Lower leg skin (tissue), 4 donors: ENCODE results near the gene DDX5. TPM values are rescaled to one million over a fixed set of nuclear protein-coding genes. Genes with fewer than 3 reads are reported as not detected.

ENCODE experiments used
- DNase-seq, 2 donors: peaks; one replicate each; pipeline ENCODE4 v3.0.0-alpha.2; 2019; ENCODE audit warnings: low spot score in 2 of 2
- H3K4me3 ChIP-seq: fragments of 200-600 bp; sonication (generic); 2 replicates; pipeline ENCODE4 v1.5.1; 2017; ENCODE audit warnings: mild to moderate bottlenecking, low read depth; ENCODE audit not compliant: poor library complexity, severe bottlenecking
- CTCF ChIP-seq, 3 donors: fragments of 450-650 bp; IDR thresholded peaks; one replicate each; pipeline ENCODE4 v1.5.1; 2016; ENCODE audit warnings: antibody characterized with exemption in 3 of 3, mild to moderate bottlenecking in 3 of 3, moderate library complexity in 2 of 3
- POLR2A ChIP-seq, 2 donors: fragments of 450-650 bp; IDR thresholded peaks; one replicate each; pipeline ENCODE4 v1.6.1; 2016 to 2017; ENCODE audit warnings: antibody characterized with exemption in 2 of 2, mild to moderate bottlenecking in 1 of 2, moderate library complexity in 1 of 2
- WGBS, 2 donors: methylation state at CpG; one replicate each; pipeline ENCODE4 v1.1.5; 2018; 5-methylcytosine and 5-hydroxymethylcytosine counted together
- intact Hi-C: fragments of 100-400 bp; cut with DNase I; formaldehyde crosslinking; loops from one replicate; pipeline ENCODE4 v1.15.0; 2023; ENCODE audit warnings: low total_unique reads
- total RNA-seq, 4 donors: library from RNA; depleted of rRNA; stranded (reverse); fragments of >200 nt; gene quantifications; one replicate each; pipeline ENCODE4 v1.1.0, GENCODE V29; 2016

The DDX5 gene
- total RNA-seq, 4 donors from 2014 or later: 497 to 985 (median 764) TPM

- H3K4me3 ChIP-seq: peak overlapping the region; percentile 61
- no peak for DNase-seq
- intact Hi-C loops: no loop called here
- 12 to 15% methylated on average over 7 of the region's 7 CpGs for WGBS, 2 donors
- TF ChIP-seq POLR2A (IDR thresholded peaks at IDR 0.05): no peak
Observed at GRCh38 chr17:64503821-64504768, 2.0 kb downstream of the DDX5 start.

GRCh38 chr17:64503341-64503740 lies 2.7 kb downstream of the DDX5 start:
- no peak for TF ChIP-seq POLR2A (IDR thresholded peaks at IDR 0.05)
- no peak for TF ChIP-seq CTCF (IDR thresholded peaks at IDR 0.05)
- WGBS, 2 donors: 48 to 55% methylated on average over 5 of the region's 5 CpGs
- H3K4me3 ChIP-seq: no peak overlapping the region
- no peak for DNase-seq
- intact Hi-C loops: no loop called here

GRCh38 chr17:64502809-64503208 lies 3.3 kb downstream of the DDX5 start:
- WGBS, 2 donors: 77 to 81% methylated on average over 2 of the region's 2 CpGs
- TF ChIP-seq POLR2A (IDR thresholded peaks at IDR 0.05): no peak
- TF ChIP-seq CTCF (IDR thresholded peaks at IDR 0.05): no peak
- intact Hi-C loops: no loop called here
- no peak for DNase-seq
- no peak overlapping the region for H3K4me3 ChIP-seq

- H3K4me3 ChIP-seq: no peak overlapping the region
- WGBS, 2 donors: 72 to 79% methylated on average over 3 of the region's 3 CpGs
- TF ChIP-seq POLR2A (IDR thresholded peaks at IDR 0.05) (no peak), CTCF (IDR thresholded peaks at IDR 0.05) (no peak)
- no peak for DNase-seq
- intact Hi-C loops: no loop called here
Observed at GRCh38 chr17:64502021-64502420, 4.1 kb downstream of the DDX5 start.

GRCh38 chr17:64500862-64501765 lies 5.0 kb downstream of the DDX5 start:
- intact Hi-C loops: no loop called here
- TF ChIP-seq CTCF (IDR thresholded peaks at IDR 0.05) (no peak), POLR2A (IDR thresholded peaks at IDR 0.05) (no peak)
- no peak overlapping the region for H3K4me3 ChIP-seq
- DNase-seq: no peak
- WGBS, 2 donors: 58 to 59% methylated on average over 11 of the region's 11 CpGs

- WGBS, 2 donors: 86 to 89% methylated on average over 8 of the region's 8 CpGs
- intact Hi-C loops: no loop called here
- no peak overlapping the region for H3K4me3 ChIP-seq
- DNase-seq: no peak
- TF ChIP-seq POLR2A (IDR thresholded peaks at IDR 0.05): no peak
- no peak for TF ChIP-seq CTCF (IDR thresholded peaks at IDR 0.05)
Observed at GRCh38 chr17:64500487-64500859, 5.6 kb downstream of the DDX5 start.
